CD8-positive, alpha-beta memory T cell (primary cell): ENCODE measurements around the gene EFS. TPM values are rescaled to one million over a fixed set of nuclear protein-coding genes. Genes with fewer than 3 reads are reported as not detected.
A peak's percentile ranks its signal among the peaks of the same experiment; 100 is the strongest.

Experiments
- CTCF ChIA-PET: fragments of 350-600 bp; sonication (Branson Sonifier 250); formaldehyde crosslinking; loops from one replicate; lab custom pipeline; 2021; ENCODE audit warnings: antibody characterized with exemption; lab: Charles Lee
- POLR2A ChIA-PET: fragments of 350-600 bp; sonication (Branson Sonifier 250); formaldehyde crosslinking; loops from one replicate; lab custom pipeline; 2021; ENCODE audit warnings: antibody characterized with exemption; lab: Charles Lee
- DNase-seq, 5 donors: peaks; one replicate each; pipeline versions ENCODE4 v3.0.0 to v3.0.0-alpha.2; 2020 to 2022; ENCODE audit warnings: mixed read lengths in 1 of 5
- H3K27ac ChIP-seq: one replicate; pipeline ENCODE4 v1.7.0; 2013; ENCODE audit warnings: low read depth, mild to moderate bottlenecking, low read length, moderate library complexity
- H3K27me3 ChIP-seq: 2 replicates; pipeline ENCODE4 v1.7.0; 2013; ENCODE audit warnings: low read length, mild to moderate bottlenecking; ENCODE audit not compliant: insufficient read depth, poor library complexity, severe bottlenecking
- H3K36me3 ChIP-seq: 2 replicates; pipeline ENCODE4 v1.7.0; 2013; ENCODE audit warnings: mild to moderate bottlenecking, low read length, moderate library complexity; ENCODE audit not compliant: insufficient read depth
- H3K4me1 ChIP-seq: 2 replicates; pipeline ENCODE4 v1.7.0; 2013; ENCODE audit warnings: mild to moderate bottlenecking, low read length, moderate library complexity; ENCODE audit not compliant: insufficient read depth
- H3K4me3 ChIP-seq: 2 replicates; pipeline ENCODE4 v1.7.0; 2013; ENCODE audit warnings: mild to moderate bottlenecking, low read length
- H3K9me3 ChIP-seq: 2 replicates; pipeline ENCODE4 v1.7.0; 2013; ENCODE audit warnings: mild to moderate bottlenecking, low read length
- H3K27ac Mint-ChIP-seq, 8 donors: one replicate each; pipeline ENCODE4 v1.8.0; 2020 to 2021; ENCODE audit warnings: mixed read lengths in 8 of 8, mild to moderate bottlenecking in 6 of 8, inconsistent platforms in 3 of 8, moderate library complexity in 3 of 8
- H3K27me3 Mint-ChIP-seq, 2 donors: one replicate each; pipeline ENCODE4 v1.8.0; 2020 to 2021; ENCODE audit warnings: mixed read lengths in 2 of 2, mild to moderate bottlenecking in 1 of 2, moderate library complexity in 1 of 2
- H3K36me3 Mint-ChIP-seq, 3 donors: one replicate each; pipeline ENCODE4 v1.8.0; 2020 to 2021; ENCODE audit warnings: mixed read lengths in 3 of 3, inconsistent platforms in 1 of 3, mild to moderate bottlenecking in 1 of 3
- H3K4me1 Mint-ChIP-seq, 3 donors: one replicate each; pipeline ENCODE4 v1.8.0; 2020 to 2021; ENCODE audit warnings: mixed read lengths in 3 of 3, inconsistent platforms in 1 of 3, mild to moderate bottlenecking in 1 of 3
- H3K4me3 Mint-ChIP-seq, 7 donors: one replicate each; pipeline ENCODE4 v1.8.0; 2020 to 2021; ENCODE audit warnings: mixed read lengths in 7 of 7, mild to moderate bottlenecking in 6 of 7, moderate library complexity in 4 of 7, inconsistent platforms in 2 of 7
- H3K9me3 Mint-ChIP-seq, 5 donors: one replicate each; pipeline ENCODE4 v1.8.0; 2020 to 2022; ENCODE audit warnings: mixed read lengths in 5 of 5, mild to moderate bottlenecking in 3 of 5, moderate library complexity in 2 of 5, inconsistent platforms in 1 of 5
- polyA plus RNA-seq: library from polyadenylated mRNA; unstranded; fragments of 300-500 nt; fragmentation: Illumina TruSeq; gene quantifications from one replicate; pipeline ENCODE4 v1.2.3, GENCODE V29; 2021
- total RNA-seq, 2 experiments: library from RNA; stranded (reverse); gene quantifications; one replicate each; pipeline ENCODE4 v1.2.3, GENCODE V29; 2021

EFS gene
- total and polyA plus RNA-seq, 3 experiments from 2014 or later = not detected

- Mint-ChIP-seq H3K27me3 (peaks cover 10 to 16% of the 10 kb centered on the region in 2 donors), H3K36me3 (no peaks in the 10 kb centered on the region), H3K4me3 (peak within 1 kb of the TSS in 1 of 7 donors; percentile 23), H3K27ac (no peak within 1 kb of the TSS), H3K4me1 (no peaks in the 10 kb centered on the region), H3K9me3 (no peaks in the 10 kb centered on the region)
- Histone ChIP-seq H3K4me3 (no peak within 1 kb of the TSS), H3K9me3 (no peaks in the 10 kb centered on the region), H3K27ac (no peak within 1 kb of the TSS), H3K36me3 (no peaks in the 10 kb centered on the region), H3K4me1 (no peaks in the 10 kb centered on the region), H3K27me3 (peaks cover 4% of the 10 kb centered on the region)
- POLR2A ChIA-PET = no interaction called here
- no peak for DNase-seq
- CTCF ChIA-PET = no interaction called here
Measured at GRCh38 chr14:23372509-23372908, 7.5 kb upstream of the EFS start, which contains the start of gene IL25. Gene IL25 (plus strand): TSS chr14:23372809.

- peaks cover 5% of the 10 kb centered on the region for H3K27me3 ChIP-seq
- peak overlapping the region in 1 of 7 donors; percentile 23 for H3K4me3 Mint-ChIP-seq
- H3K4me1 Mint-ChIP-seq = no peaks in the 10 kb centered on the region
- H3K36me3 ChIP-seq = no peaks in the 10 kb centered on the region
- no peaks in the 10 kb centered on the region for H3K4me1 ChIP-seq
- H3K27ac ChIP-seq = no peak overlapping the region
- H3K9me3 Mint-ChIP-seq = no peaks in the 10 kb centered on the region
- H3K9me3 ChIP-seq = no peaks in the 10 kb centered on the region
- H3K27me3 Mint-ChIP-seq = peaks cover 14 to 22% of the 10 kb centered on the region in 2 donors
- no peak for DNase-seq
- H3K4me3 ChIP-seq = no peak overlapping the region
- no peak overlapping the region for H3K27ac Mint-ChIP-seq
- ChIA-PET POLR2A (no interaction called here), CTCF (no interaction called here)
- no peaks in the 10 kb centered on the region for H3K36me3 Mint-ChIP-seq
Measured at GRCh38 chr14:23371865-23372264, 6.9 kb upstream of the EFS start.

- no peak for DNase-seq
- Mint-ChIP-seq H3K27me3 (peaks cover 17 to 26% of the 10 kb centered on the region in 2 donors), H3K9me3 (no peaks in the 10 kb centered on the region), H3K27ac (peak overlapping the region in 1 of 8 donors; percentile 19), H3K4me3 (no peak overlapping the region), H3K4me1 (no peaks in the 10 kb centered on the region), H3K36me3 (no peaks in the 10 kb centered on the region)
- Histone ChIP-seq H3K4me1 (no peaks in the 10 kb centered on the region), H3K27ac (no peak overlapping the region), H3K9me3 (no peaks in the 10 kb centered on the region), H3K27me3 (peaks cover 5% of the 10 kb centered on the region), H3K4me3 (no peak overlapping the region), H3K36me3 (no peaks in the 10 kb centered on the region)
- ChIA-PET POLR2A (no interaction called here), CTCF (interaction anchor here (2.1 kb wide), 1 partner anchor 10 kb away, joined by 8 read pairs; no protein-coding TSS in a partner anchor)
Measured at GRCh38 chr14:23370221-23370620, 5.2 kb upstream of the EFS start.

- H3K4me3 Mint-ChIP-seq = no peak overlapping the region
- H3K36me3 ChIP-seq = no peaks in the 10 kb centered on the region
- peaks cover 12% of the 10 kb centered on the region for H3K27me3 ChIP-seq
- peaks cover 0 to 2% (median 0%) of the 10 kb centered on the region in 5 donors for H3K9me3 Mint-ChIP-seq
- peaks cover 25 to 40% of the 10 kb centered on the region in 2 donors for H3K27me3 Mint-ChIP-seq
- no peaks in the 10 kb centered on the region for H3K9me3 ChIP-seq
- no peak overlapping the region for H3K27ac Mint-ChIP-seq
- ChIA-PET POLR2A (interaction anchor here (0.6 kb wide), 1 partner anchor 29 kb away, joined by 5 read pairs; no protein-coding TSS in a partner anchor), CTCF (no interaction called here)
- no peaks in the 10 kb centered on the region for H3K36me3 Mint-ChIP-seq
- H3K4me1 ChIP-seq = no peaks in the 10 kb centered on the region
- H3K27ac ChIP-seq = no peak overlapping the region
- H3K4me1 Mint-ChIP-seq = no peaks in the 10 kb centered on the region
- peak in 1 of 5 donors; percentile 23 for DNase-seq
- no peak overlapping the region for H3K4me3 ChIP-seq
Measured at GRCh38 chr14:23366426-23366921, 1.5 kb upstream of the EFS start.

GRCh38 chr14:23365732-23366425 lies 907 bp upstream of the EFS start:
- Histone ChIP-seq H3K27me3 (peaks cover 12% of the 10 kb centered on the region), H3K9me3 (no peaks in the 10 kb centered on the region), H3K36me3 (no peaks in the 10 kb centered on the region), H3K4me3 (no peak overlapping the region), H3K27ac (no peak overlapping the region), H3K4me1 (no peaks in the 10 kb centered on the region)
- Mint-ChIP-seq H3K4me1 (no peaks in the 10 kb centered on the region), H3K27me3 (peaks cover 25 to 34% of the 10 kb centered on the region in 2 donors), H3K27ac (no peak overlapping the region), H3K4me3 (no peak overlapping the region), H3K36me3 (no peaks in the 10 kb centered on the region), H3K9me3 (peaks cover 0 to 2% (median 0%) of the 10 kb centered on the region in 5 donors)
- CTCF ChIA-PET = no interaction called here
- peak in 1 of 5 donors; percentile 6 for DNase-seq
- POLR2A ChIA-PET = no interaction called here

GRCh38 chr14:23364164-23365035 lies 572 bp downstream of the EFS start:
- H3K4me1 ChIP-seq = no peaks in the 10 kb centered on the region

GRCh38 chr14:23362200-23362599 lies 2.8 kb downstream of the EFS start:
- Mint-ChIP-seq H3K27me3 (peaks cover 20 to 32% of the 10 kb centered on the region in 2 donors), H3K27ac (no peak overlapping the region), H3K4me1 (no peaks in the 10 kb centered on the region), H3K36me3 (no peaks in the 10 kb centered on the region), H3K4me3 (no peak overlapping the region), H3K9me3 (peaks cover 0 to 2% (median 0%) of the 10 kb centered on the region in 5 donors)
- no peaks in the 10 kb centered on the region for H3K9me3 ChIP-seq
- ChIA-PET CTCF (interaction anchor here (1.1 kb wide), 1 partner anchor 18 kb away, joined by 3 read pairs; no protein-coding TSS in a partner anchor), POLR2A (no interaction called here)
- no peak overlapping the region for H3K27ac ChIP-seq
- H3K36me3 ChIP-seq = no peaks in the 10 kb centered on the region
- no peak overlapping the region for H3K4me3 ChIP-seq
- no peak for DNase-seq
- peaks cover 6% of the 10 kb centered on the region for H3K27me3 ChIP-seq
- H3K4me1 ChIP-seq = no peaks in the 10 kb centered on the region

More at GRCh38 chr14:23364164-23365035, 572 bp downstream of the EFS start:
- Mint-ChIP-seq H3K27ac (no peak overlapping the region), H3K9me3 (peaks cover 0 to 2% (median 0%) of the 10 kb centered on the region in 5 donors), H3K27me3 (peaks cover 28 to 33% of the 10 kb centered on the region in 2 donors), H3K4me1 (no peaks in the 10 kb centered on the region), H3K4me3 (no peak overlapping the region), H3K36me3 (no peaks in the 10 kb centered on the region)
- Histone ChIP-seq H3K4me3 (no peak overlapping the region), H3K27me3 (peaks cover 12% of the 10 kb centered on the region), H3K27ac (no peak overlapping the region), H3K36me3 (no peaks in the 10 kb centered on the region), H3K9me3 (no peaks in the 10 kb centered on the region)
- CTCF ChIA-PET = no interaction called here
- DNase-seq = no peak
- POLR2A ChIA-PET = no interaction called here
